IMR-90 (cell line): ENCODE measurements around the gene CUTC.

Source experiments
- BHLHE40 ChIP-seq: fragments of 150-350 bp; IDR thresholded peaks from 2 replicates; pipeline ENCODE4 v1.6.1; 2016; ENCODE audit warnings: mild to moderate bottlenecking, low read depth, low read length
- CEBPB ChIP-seq: IDR thresholded peaks from 2 replicates; pipeline ENCODE4 v1.6.1; 2012; ENCODE audit warnings: low read depth, low read length, improper control_type of control experiment
- FOS ChIP-seq: fragments of 150-350 bp; IDR thresholded peaks from 2 replicates; pipeline ENCODE4 v1.6.1; 2016; ENCODE audit warnings: low read depth, low read length
- MAFK ChIP-seq: IDR thresholded peaks from 2 replicates; pipeline ENCODE4 v1.6.1; 2012; ENCODE audit warnings: low read depth, low read length, improper control_type of control experiment
- MAZ ChIP-seq: IDR thresholded peaks from 2 replicates; pipeline ENCODE4 v1.6.1; 2012; ENCODE audit warnings: low read depth, mild to moderate bottlenecking, low read length, improper control_type of control experiment, moderate library complexity, borderline replicate concordance
- MXI1 ChIP-seq: IDR thresholded peaks from 2 replicates; pipeline ENCODE4 v1.6.1; 2012; ENCODE audit warnings: low read depth, mild to moderate bottlenecking, low read length, moderate library complexity, borderline replicate concordance
- POLR2A ChIP-seq: IDR thresholded peaks from 2 replicates; pipeline ENCODE4 v1.6.1; 2012; ENCODE audit warnings: mild to moderate bottlenecking, low read depth, low read length
- RAD21 ChIP-seq: IDR thresholded peaks from 2 replicates; pipeline ENCODE4 v1.6.1; 2012; ENCODE audit warnings: low read length, improper control_type of control experiment
- RCOR1 ChIP-seq: IDR thresholded peaks from 2 replicates; pipeline ENCODE4 v1.6.1; 2012; ENCODE audit warnings: mild to moderate bottlenecking, low read length, improper control_type of control experiment; ENCODE audit not compliant: insufficient replicate concordance
- SMC3 ChIP-seq: fragments of 150-350 bp; IDR thresholded peaks from 2 replicates; pipeline ENCODE4 v1.6.1; 2016; ENCODE audit warnings: low read depth, mild to moderate bottlenecking, antibody characterized with exemption, low read length, moderate library complexity
- TF ChIP-seq, protein P1 (sequence below): conservative IDR thresholded peaks from 2 replicates; pipeline ENCODE4 v1.5.1; 2012; ENCODE audit warnings: mild to moderate bottlenecking, low read depth, low read length, improper control_type of control experiment
- TF ChIP-seq, protein P2 (sequence below): fragments of 150-350 bp; IDR thresholded peaks from 2 replicates; pipeline ENCODE4 v1.6.1; 2016; ENCODE audit warnings: low read depth, mild to moderate bottlenecking, low read length, moderate library complexity, borderline replicate concordance
- TF ChIP-seq, protein P3 (sequence below): fragments of 150-350 bp; IDR thresholded peaks from 2 replicates; pipeline ENCODE4 v1.6.1; 2017; ENCODE audit warnings: mild to moderate bottlenecking, antibody characterized with exemption, low read length, low read depth

DNA sequence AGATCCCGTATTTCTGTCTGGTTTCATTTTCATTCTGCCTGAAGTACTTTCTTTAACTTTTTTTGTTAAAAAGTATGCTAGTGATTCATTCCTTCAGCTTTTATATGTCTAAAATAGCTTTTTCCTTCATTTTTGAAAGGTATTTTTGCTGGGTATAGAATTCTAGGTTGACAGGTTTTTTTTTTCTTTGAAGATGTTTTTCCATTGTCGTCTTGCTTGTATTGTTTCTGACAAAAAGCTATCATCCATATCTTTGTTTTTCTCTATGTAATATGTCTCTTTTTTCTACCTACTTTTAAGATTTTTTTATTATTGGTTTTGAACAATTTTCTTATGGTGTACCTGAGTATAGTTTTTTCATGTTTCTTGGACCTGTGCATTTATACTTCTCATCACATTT is 8.2 kb downstream of the CUTC start:
- TF ChIP-seq POLR2A (no peak), FOS (no peak), SMC3 (no peak), BHLHE40 (no peak), RCOR1 (no peak), CEBPB (no peak), RAD21 (no peak), MXI1 (no peak), MAZ (no peak), MAFK (no peak)
- TF ChIP-seq, protein P1, sequence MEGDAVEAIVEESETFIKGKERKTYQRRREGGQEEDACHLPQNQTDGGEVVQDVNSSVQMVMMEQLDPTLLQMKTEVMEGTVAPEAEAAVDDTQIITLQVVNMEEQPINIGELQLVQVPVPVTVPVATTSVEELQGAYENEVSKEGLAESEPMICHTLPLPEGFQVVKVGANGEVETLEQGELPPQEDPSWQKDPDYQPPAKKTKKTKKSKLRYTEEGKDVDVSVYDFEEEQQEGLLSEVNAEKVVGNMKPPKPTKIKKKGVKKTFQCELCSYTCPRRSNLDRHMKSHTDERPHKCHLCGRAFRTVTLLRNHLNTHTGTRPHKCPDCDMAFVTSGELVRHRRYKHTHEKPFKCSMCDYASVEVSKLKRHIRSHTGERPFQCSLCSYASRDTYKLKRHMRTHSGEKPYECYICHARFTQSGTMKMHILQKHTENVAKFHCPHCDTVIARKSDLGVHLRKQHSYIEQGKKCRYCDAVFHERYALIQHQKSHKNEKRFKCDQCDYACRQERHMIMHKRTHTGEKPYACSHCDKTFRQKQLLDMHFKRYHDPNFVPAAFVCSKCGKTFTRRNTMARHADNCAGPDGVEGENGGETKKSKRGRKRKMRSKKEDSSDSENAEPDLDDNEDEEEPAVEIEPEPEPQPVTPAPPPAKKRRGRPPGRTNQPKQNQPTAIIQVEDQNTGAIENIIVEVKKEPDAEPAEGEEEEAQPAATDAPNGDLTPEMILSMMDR = no peak
- TF ChIP-seq, protein P2, sequence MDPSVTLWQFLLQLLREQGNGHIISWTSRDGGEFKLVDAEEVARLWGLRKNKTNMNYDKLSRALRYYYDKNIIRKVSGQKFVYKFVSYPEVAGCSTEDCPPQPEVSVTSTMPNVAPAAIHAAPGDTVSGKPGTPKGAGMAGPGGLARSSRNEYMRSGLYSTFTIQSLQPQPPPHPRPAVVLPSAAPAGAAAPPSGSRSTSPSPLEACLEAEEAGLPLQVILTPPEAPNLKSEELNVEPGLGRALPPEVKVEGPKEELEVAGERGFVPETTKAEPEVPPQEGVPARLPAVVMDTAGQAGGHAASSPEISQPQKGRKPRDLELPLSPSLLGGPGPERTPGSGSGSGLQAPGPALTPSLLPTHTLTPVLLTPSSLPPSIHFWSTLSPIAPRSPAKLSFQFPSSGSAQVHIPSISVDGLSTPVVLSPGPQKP = no peak
- TF ChIP-seq, protein P3, sequence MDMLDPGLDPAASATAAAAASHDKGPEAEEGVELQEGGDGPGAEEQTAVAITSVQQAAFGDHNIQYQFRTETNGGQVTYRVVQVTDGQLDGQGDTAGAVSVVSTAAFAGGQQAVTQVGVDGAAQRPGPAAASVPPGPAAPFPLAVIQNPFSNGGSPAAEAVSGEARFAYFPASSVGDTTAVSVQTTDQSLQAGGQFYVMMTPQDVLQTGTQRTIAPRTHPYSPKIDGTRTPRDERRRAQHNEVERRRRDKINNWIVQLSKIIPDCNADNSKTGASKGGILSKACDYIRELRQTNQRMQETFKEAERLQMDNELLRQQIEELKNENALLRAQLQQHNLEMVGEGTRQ = no peak
